Mucosa of rectum (tissue), 2 donors: ENCODE results near the gene MGST3.
"Not testable (repeated sequence)": the region's sequence is repeated elsewhere in the genome, so short reads cannot be mapped to it uniquely, and the experiment has no call there.

Source experiments
- H3K27ac ChIP-seq, 2 donors: one replicate each; pipeline ENCODE4 v1.7.0; 2013; ENCODE audit warnings: inconsistent platforms in 2 of 2, low read depth in 2 of 2, low read length in 2 of 2
- H3K27me3 ChIP-seq, 2 donors: one replicate each; pipeline ENCODE4 v1.7.0; 2013; ENCODE audit warnings: low read length in 2 of 2; ENCODE audit not compliant: control insufficient read depth in 2 of 2, insufficient read depth in 2 of 2
- H3K36me3 ChIP-seq, 2 donors: one replicate each; pipeline ENCODE4 v1.7.0; 2013; ENCODE audit warnings: low read length in 2 of 2; ENCODE audit not compliant: control insufficient read depth in 2 of 2, insufficient read depth in 2 of 2
- H3K4me1 ChIP-seq, 2 donors: one replicate each; pipeline ENCODE4 v1.7.0; 2013; ENCODE audit warnings: low read length in 2 of 2, mild to moderate bottlenecking in 1 of 2; ENCODE audit not compliant: control insufficient read depth in 2 of 2, insufficient read depth in 2 of 2
- H3K4me3 ChIP-seq, 2 donors: one replicate each; pipeline ENCODE4 v1.7.0; 2013; ENCODE audit warnings: low read length in 2 of 2
- H3K9ac ChIP-seq, 2 donors: one replicate each; pipeline ENCODE4 v1.7.0; 2013; ENCODE audit warnings: low read length in 2 of 2, low read depth in 1 of 2, mild to moderate bottlenecking in 1 of 2
- H3K9me3 ChIP-seq, 2 donors: one replicate each; pipeline ENCODE4 v1.7.0; 2013; ENCODE audit warnings: low read length in 2 of 2; ENCODE audit not compliant: control insufficient read depth in 2 of 2
- donor health status: healthy.
- donor health status: Normal muscosa, but diverticular disease.

The MGST3 gene

DNA sequence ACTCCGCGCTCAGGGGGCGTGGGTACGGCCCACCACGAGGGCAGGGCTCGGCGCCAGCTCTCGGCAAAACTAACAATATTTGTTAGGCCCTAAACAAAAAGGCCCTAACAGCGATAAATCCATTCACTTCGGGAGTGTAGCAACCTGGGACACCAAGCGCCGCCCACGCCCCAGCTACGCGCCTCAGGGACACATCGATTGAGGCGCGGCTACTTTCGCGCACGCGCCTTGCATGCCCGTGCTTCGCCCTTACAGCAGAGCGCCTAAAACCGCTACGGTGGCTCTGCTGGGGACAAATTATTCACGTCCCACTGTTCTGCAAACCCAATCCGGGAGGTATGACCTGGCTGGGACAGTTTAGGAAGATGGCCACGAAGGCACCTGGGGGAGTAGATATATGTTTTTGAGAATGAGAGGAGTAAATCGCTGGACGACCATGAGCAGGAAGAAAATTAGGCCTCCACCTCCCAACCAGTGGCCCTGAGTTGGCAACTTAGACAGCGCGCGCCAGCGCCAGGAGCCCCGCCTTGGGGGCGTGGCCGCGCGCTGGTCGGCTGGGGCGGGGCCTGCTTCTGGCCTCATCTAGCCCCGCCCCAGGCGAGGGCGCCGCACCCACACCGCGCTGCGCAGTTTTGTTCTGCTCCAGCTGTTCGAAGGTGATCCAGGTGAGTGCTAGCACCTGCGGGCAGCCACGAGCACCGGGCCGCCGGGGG is at the start of gene MGST3:
Gene MGST3 (plus strand): TSS at position 606 of the 713 bp plus-strand sequence. CDS start 18,614 bp downstream, outside the sequence.
- Histone ChIP-seq H3K4me1 (peaks cover 22 to 33% of the 10 kb centered on the region in 2 donors), H3K4me3 (peak within 1 kb of the TSS; percentile 94 to 96), H3K27me3 (no peaks in the 10 kb centered on the region), H3K9me3 (no peaks in the 10 kb centered on the region), H3K27ac (peak within 1 kb of the TSS; percentile 89 to 95), H3K36me3 (no peaks in the 10 kb centered on the region), H3K9ac (peak within 1 kb of the TSS; percentile 95)

GRCh38 chr1:165581926-165582325 is 49.1 kb upstream of the MGST3 start:
- Histone ChIP-seq H3K4me1 (no peaks in the 10 kb centered on the region), H3K27me3 (peaks cover 0 to 2% of the 10 kb centered on the region in 2 donors), H3K36me3 (no peaks in the 10 kb centered on the region), H3K9ac (no peak overlapping the region), H3K9me3 (no peaks in the 10 kb centered on the region), H3K27ac (no peak overlapping the region), H3K4me3 (no peak overlapping the region)

- Histone ChIP-seq H3K9me3 (no peaks in the 10 kb centered on the region), H3K9ac (no peak overlapping the region), H3K27ac (no peak overlapping the region), H3K36me3 (no peaks in the 10 kb centered on the region), H3K4me3 (no peak overlapping the region), H3K27me3 (peaks cover 0 to 9% of the 10 kb centered on the region in 2 donors), H3K4me1 (no peaks in the 10 kb centered on the region)
These were observed 44.6 kb upstream of the MGST3 start for GRCh38 chr1:165586398-165586797.

GRCh38 chr1:165591391-165591790 is 39.6 kb upstream of the MGST3 start:
- not testable (repeated sequence) for H3K4me3 ChIP-seq, H3K9ac ChIP-seq, H3K36me3 ChIP-seq, H3K4me1 ChIP-seq, H3K27ac ChIP-seq, H3K9me3 ChIP-seq
- H3K27me3 ChIP-seq = peaks cover 15 to 18% of the 10 kb centered on the region in 2 donors

DNA sequence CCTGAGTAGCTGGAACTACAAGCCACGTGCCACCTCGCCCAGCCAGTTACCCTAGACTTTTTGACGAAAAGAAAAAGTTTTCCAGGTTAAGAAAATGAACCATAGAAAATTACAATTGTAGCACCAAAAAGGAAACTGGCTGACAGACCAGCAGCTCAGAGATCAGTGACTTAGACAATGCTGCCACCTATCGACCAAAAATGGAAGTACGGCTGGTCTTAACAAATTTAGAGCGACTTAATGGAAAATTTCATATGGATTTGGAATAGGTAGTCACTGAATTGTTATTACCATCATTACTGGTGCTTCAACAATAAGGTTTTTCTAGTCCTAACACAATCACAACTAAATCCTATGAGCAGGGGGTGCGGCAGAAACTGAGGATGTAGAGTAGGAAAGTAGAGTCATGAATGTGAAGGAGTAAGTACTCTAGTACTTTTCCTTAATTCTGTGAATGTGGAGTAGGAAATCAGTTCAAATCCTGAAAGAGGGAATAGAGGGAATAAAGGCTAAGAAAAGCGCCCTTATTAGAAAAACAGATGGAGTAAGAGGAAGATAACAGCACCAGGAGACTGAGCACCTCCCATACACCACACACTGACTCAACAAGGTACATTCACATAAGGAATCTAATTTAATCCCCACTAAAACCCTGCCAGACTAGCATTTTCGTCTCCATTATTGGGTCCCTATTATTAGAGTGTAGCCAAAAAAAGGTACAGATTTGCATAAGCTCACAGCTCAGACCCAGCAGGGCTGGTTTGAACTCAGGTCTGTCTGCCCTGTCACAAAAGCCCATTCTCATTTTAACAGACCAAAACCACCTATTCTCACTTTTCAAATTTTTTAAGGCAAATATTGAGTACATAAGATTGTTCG is 37.9 kb upstream of the MGST3 start:
- no peak overlapping the region for H3K27ac ChIP-seq
- no peak overlapping the region for H3K4me3 ChIP-seq

DNA sequence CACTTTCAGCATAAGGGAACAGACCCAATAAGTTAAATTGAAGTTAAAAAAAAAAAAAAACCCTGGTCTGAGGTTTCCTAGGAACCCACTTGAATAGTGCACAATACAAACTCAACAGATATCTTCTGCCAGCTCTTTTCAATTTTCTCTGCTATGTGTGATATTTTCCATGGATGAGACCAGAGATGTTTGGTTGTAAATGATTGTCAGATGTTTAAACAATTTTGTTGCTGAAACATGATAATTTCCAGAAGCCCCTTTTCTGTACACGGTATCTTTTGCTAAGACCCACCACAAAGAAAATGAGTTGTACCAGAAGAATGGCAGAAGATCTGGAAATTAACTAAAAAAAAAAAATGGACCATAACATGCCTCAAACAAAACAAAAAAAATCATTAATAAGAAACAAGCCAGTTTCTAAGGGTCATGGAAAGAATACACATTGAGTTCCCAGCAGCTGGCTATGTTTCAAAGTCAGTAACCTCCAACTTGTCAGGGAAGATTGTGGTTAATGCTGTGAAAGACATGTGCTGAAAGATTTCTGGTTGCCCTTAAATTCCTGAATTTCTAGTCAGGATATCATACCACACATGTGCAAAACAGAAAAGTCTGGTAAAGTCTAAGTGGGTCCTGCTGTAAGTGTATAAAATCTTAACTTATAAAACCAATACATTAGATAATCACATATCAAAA is 35.6 kb upstream of the MGST3 start:
- H3K27ac ChIP-seq = no peak overlapping the region
- H3K27me3 ChIP-seq = peaks cover 11 to 15% of the 10 kb centered on the region in 2 donors
- peaks cover 10% of the 10 kb centered on the region in 2 donors for H3K4me1 ChIP-seq
- H3K9me3 ChIP-seq = no peaks in the 10 kb centered on the region
- no peak overlapping the region for H3K4me3 ChIP-seq
- H3K9ac ChIP-seq = no peak overlapping the region
- no peaks in the 10 kb centered on the region for H3K36me3 ChIP-seq

More for the DNA sequence above, 37.9 kb upstream of the MGST3 start:
- Histone ChIP-seq H3K27me3 (peaks cover 12 to 15% of the 10 kb centered on the region in 2 donors), H3K9me3 (no peaks in the 10 kb centered on the region), H3K9ac (no peak overlapping the region), H3K4me1 (peaks cover 4% of the 10 kb centered on the region in 2 donors), H3K36me3 (no peaks in the 10 kb centered on the region)

- no peaks in the 10 kb centered on the region for H3K36me3 ChIP-seq
- peak overlapping the region; percentile 80 to 93 for H3K4me3 ChIP-seq
- peak overlapping the region; percentile 61 to 80 for H3K27ac ChIP-seq
- peaks cover 9 to 14% of the 10 kb centered on the region in 2 donors for H3K27me3 ChIP-seq
- peaks cover 12 to 15% of the 10 kb centered on the region in 2 donors for H3K4me1 ChIP-seq
- peak overlapping the region; percentile 82 to 86 for H3K9ac ChIP-seq
- H3K9me3 ChIP-seq = no peaks in the 10 kb centered on the region
These were observed 33.0 kb upstream of the MGST3 start for GRCh38 chr1:165597883-165598675.

- peak overlapping the region; percentile 61 to 80 for H3K27ac ChIP-seq
- peak overlapping the region; percentile 80 to 93 for H3K4me3 ChIP-seq
- peak overlapping the region; percentile 82 to 86 for H3K9ac ChIP-seq
- H3K4me1 ChIP-seq = peaks cover 12 to 15% of the 10 kb centered on the region in 2 donors
- no peaks in the 10 kb centered on the region for H3K9me3 ChIP-seq
- H3K27me3 ChIP-seq = peaks cover 4 to 8% of the 10 kb centered on the region in 2 donors
- H3K36me3 ChIP-seq = no peaks in the 10 kb centered on the region
These were observed 32.4 kb upstream of the MGST3 start for GRCh38 chr1:165598676-165599059.

- Histone ChIP-seq H3K9me3 (no peaks in the 10 kb centered on the region), H3K4me3 (no peak overlapping the region), H3K27me3 (no peaks in the 10 kb centered on the region), H3K36me3 (no peaks in the 10 kb centered on the region), H3K27ac (no peak overlapping the region), H3K9ac (no peak overlapping the region), H3K4me1 (peaks cover 12 to 15% of the 10 kb centered on the region in 2 donors)
These were observed 30.2 kb upstream of the MGST3 start for GRCh38 chr1:165600793-165601192.
